A549 (cell line): ENCODE data around the gene TP73. TPM values are rescaled to one million over a fixed set of nuclear protein-coding genes. Genes with fewer than 3 reads are reported as not detected.

Experiments
- ATAC-seq, 2 experiments: fragments of 200-7000 bp in 1 of 2; fragments of >200 bp in 1 of 2; cut with Nextera tagmentation in 1 of 2; cut with Tn5 transposase in 1 of 2; 3 replicates each; pipeline versions ENCODE4 v1.8.0 to v1.9.1; 2018 to 2020; ENCODE audit warnings: mild to moderate bottlenecking in 1 of 2, moderate library complexity in 1 of 2
- CTCF ChIA-PET: fragments of 300-600 bp; sonication (Branson Sonifier 250); formaldehyde crosslinking; extraction: SDS; loops from one replicate; lab custom pipeline; 2021; ENCODE audit warnings: antibody characterized with exemption, inconsistent platforms; lab: Yijun Ruan, JAX
- POLR2A ChIA-PET: fragments of 350-600 bp; formaldehyde crosslinking; extraction: SDS; loops from one replicate; lab custom pipeline; 2021; ENCODE audit warnings: antibody characterized with exemption, inconsistent platforms; lab: Yijun Ruan, JAX
- DNase-seq, 2 experiments: peaks; one replicate each; pipeline versions ENCODE4 v3.0.0 to v3.0.0-alpha.2; 2011 to 2016; ENCODE audit warnings: low read depth in 1 of 2, low spot score in 1 of 2
- FAIRE-seq: peaks from 2 replicates; lab custom pipeline; 2011; peaks lifted over from hg19 to GRCh38; lab: Jason Lieb, UNC
- H3K27ac ChIP-seq, 2 experiments: fragments of >200 bp; sonication (Bioruptor Twin); formaldehyde crosslinking; 3 replicates each; pipeline ENCODE4 v1.5.1; 2016 to 2017
- H3K4me1 ChIP-seq: fragments of >200 bp; sonication (Bioruptor Twin); formaldehyde crosslinking; 3 replicates; pipeline ENCODE4 v1.6.1; 2016
- H3K4me2 ChIP-seq: fragments of >200 bp; sonication (Bioruptor Twin); formaldehyde crosslinking; 3 replicates; pipeline ENCODE4 v1.6.1; 2016
- H3K4me3 ChIP-seq: fragments of >200 bp; sonication (Bioruptor Twin); formaldehyde crosslinking; 3 replicates; pipeline ENCODE4 v1.5.1; 2016
- H3K9me3 ChIP-seq: fragments of >200 bp; sonication (Bioruptor Twin); formaldehyde crosslinking; 3 replicates; pipeline ENCODE4 v1.6.1; 2016
- CBX2 ChIP-seq: fragments of 200-600 bp; sonication (generic); IDR thresholded peaks from 2 replicates; pipeline ENCODE4 v1.6.1; 2016; ENCODE audit warnings: low read depth, mild to moderate bottlenecking, borderline replicate concordance
- FOSB ChIP-seq: fragments of 250-450 bp; sonication (Bioruptor Pico); IDR thresholded peaks from 2 replicates; pipeline ENCODE4 v1.5.0; 2020; ENCODE audit warnings: mild to moderate bottlenecking, moderate library complexity
- FOSL2 ChIP-seq, 2 experiments: fragments of 450-650 bp in 1 of 2; fragments of >200 bp in 1 of 2; sonication (Bioruptor Twin) in 1 of 2; formaldehyde crosslinking; IDR thresholded peaks; 2 replicates each; pipeline versions ENCODE4 v1.5.0 to v1.6.1; 2016 to 2020; ENCODE audit warnings: mild to moderate bottlenecking in 1 of 2, moderate library complexity in 1 of 2
- HES2 ChIP-seq: fragments of >200 bp; sonication (Bioruptor Twin); formaldehyde crosslinking; IDR thresholded peaks from 2 replicates; pipeline ENCODE4 v1.6.1; 2016
- JUN ChIP-seq, 2 experiments: fragments of >200 bp; sonication (Bioruptor Twin); formaldehyde crosslinking; IDR thresholded peaks; 2 replicates in 1 of 2; 3 replicates in 1 of 2; pipeline ENCODE4 v1.6.1; 2016 to 2017
- KDM5A ChIP-seq: fragments of 200-600 bp; sonication (generic); IDR thresholded peaks from 2 replicates; pipeline ENCODE4 v1.6.1; 2016; ENCODE audit warnings: antibody characterized with exemption, mild to moderate bottlenecking
- MAX ChIP-seq: IDR thresholded peaks from 2 replicates; pipeline ENCODE4 v1.6.1; 2012
- MAZ ChIP-seq: fragments of 150-350 bp; IDR thresholded peaks from 2 replicates; pipeline ENCODE4 v1.6.1; 2014; ENCODE audit warnings: antibody characterized with exemption, low read depth, low read length, borderline replicate concordance
- MYC ChIP-seq: IDR thresholded peaks from 2 replicates; pipeline ENCODE4 v1.6.1; 2012; ENCODE audit warnings: mild to moderate bottlenecking, inconsistent platforms, low read length, improper control_type of control experiment, borderline replicate concordance
- NPAS2 ChIP-seq: fragments of 250-450 bp; sonication (Bioruptor Pico); IDR thresholded peaks from 2 replicates; pipeline ENCODE4 v1.8.0; 2022; ENCODE audit warnings: mild to moderate bottlenecking, moderate library complexity, borderline replicate concordance
- PBX3 ChIP-seq: IDR thresholded peaks from 2 replicates; pipeline ENCODE4 v1.6.1; 2012
- POLR2A ChIP-seq: IDR thresholded peaks from 2 replicates; pipeline ENCODE4 v1.6.1; 2012; ENCODE audit warnings: mild to moderate bottlenecking, low read length
- RFX5 ChIP-seq: fragments of 450-650 bp; IDR thresholded peaks from 2 replicates; pipeline ENCODE4 v1.7.1; 2014; ENCODE audit warnings: antibody characterized with exemption, mild to moderate bottlenecking, moderate library complexity
- SREBF2 ChIP-seq: fragments of 450-650 bp; IDR thresholded peaks from 2 replicates; pipeline ENCODE4 v1.6.1; 2014; ENCODE audit warnings: mild to moderate bottlenecking, moderate library complexity
- TP53 ChIP-seq: fragments of 250-450 bp; sonication (Bioruptor Pico); IDR thresholded peaks from 2 replicates; pipeline ENCODE4 v1.5.0; 2021; ENCODE audit warnings: mild to moderate bottlenecking, moderate library complexity
- USF2 ChIP-seq: fragments of 450-650 bp; IDR thresholded peaks from 2 replicates; pipeline ENCODE4 v1.6.1; 2014; ENCODE audit warnings: antibody characterized with exemption
- ZFP36 ChIP-seq: fragments of 450-650 bp; IDR thresholded peaks from 2 replicates; pipeline ENCODE4 v1.6.1; 2014; ENCODE audit warnings: borderline replicate concordance; ENCODE audit not compliant: partially characterized antibody
- ZNF302 ChIP-seq: fragments of 250-450 bp; sonication (Bioruptor Pico); IDR thresholded peaks from 2 replicates; pipeline ENCODE4 v1.9.0; 2021; ENCODE audit warnings: inconsistent platforms, mild to moderate bottlenecking, moderate library complexity
- WGBS: methylation state at CpG from one replicate; pipeline ENCODE4 v1.1.6; 2017; ENCODE audit errors: missing lambda C conversion rate; 5-methylcytosine and 5-hydroxymethylcytosine counted together
- polyA plus RNA-seq, 4 experiments: library from polyadenylated mRNA; depleted of rRNA in 3 of 4; stranded (reverse); fragments of >200 nt; fragmentation: RNase III in 1 of 4; extraction: RNeasy Plus Mini Kit Qiagen cat#74134 plus additional on column Dnase treatment in 1 of 4; gene quantifications; 2 replicates in 3 of 4; 3 replicates in 1 of 4; pipeline ENCODE4 v1.2.3, GENCODE V29; 2011 to 2017
- TF ChIP-seq, protein P1 (sequence below): IDR thresholded peaks from 2 replicates; pipeline ENCODE4 v1.6.1; 2012; ENCODE audit warnings: low read depth, borderline replicate concordance
- TF ChIP-seq, protein P2 (sequence below): fragments of >200 bp; sonication (Bioruptor Twin); formaldehyde crosslinking; IDR thresholded peaks from 3 replicates; pipeline ENCODE4 v1.5.1; 2016

Gene TP73
- polyA plus RNA-seq, 2 of the 4 experiments (the other 2 are of a cell fraction), result 0.01 to 0.25 TPM

DNA sequence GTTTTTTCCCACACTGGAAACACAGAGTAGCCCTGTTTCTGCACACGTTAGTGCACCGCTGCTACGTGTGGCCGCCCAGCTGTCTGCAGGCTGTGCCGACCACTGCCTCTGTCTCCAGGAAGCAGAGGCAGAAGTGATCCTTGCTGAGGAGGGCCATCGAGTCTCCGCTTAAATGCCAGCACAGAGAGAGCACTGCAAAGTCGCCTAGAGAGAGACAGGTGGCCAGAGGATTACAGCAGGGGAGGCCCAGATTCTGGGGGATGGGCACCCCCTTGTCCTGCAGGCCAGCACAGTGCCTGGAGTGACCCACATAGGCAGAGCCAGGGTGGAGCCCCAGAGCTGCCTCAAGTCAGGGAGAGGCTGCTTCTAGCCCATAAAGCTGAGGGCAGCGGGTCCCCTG lies 21.4 kb upstream of the TP73 start (continued):
- TF ChIP-seq PBX3, result no peak
- no peak for TF ChIP-seq ZNF302 (CRISPR knock-in tag)
- TF ChIP-seq, protein P1, sequence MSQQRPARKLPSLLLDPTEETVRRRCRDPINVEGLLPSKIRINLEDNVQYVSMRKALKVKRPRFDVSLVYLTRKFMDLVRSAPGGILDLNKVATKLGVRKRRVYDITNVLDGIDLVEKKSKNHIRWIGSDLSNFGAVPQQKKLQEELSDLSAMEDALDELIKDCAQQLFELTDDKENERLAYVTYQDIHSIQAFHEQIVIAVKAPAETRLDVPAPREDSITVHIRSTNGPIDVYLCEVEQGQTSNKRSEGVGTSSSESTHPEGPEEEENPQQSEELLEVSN, result no peak
- TF ChIP-seq HES2, result no peak
- TF ChIP-seq MAX, result no peak

- DNase-seq (no peak), ATAC-seq (no peak; a peak in 1 of 6 replicates), FAIRE-seq (no peak)
- Histone ChIP-seq H3K9me3 (no peaks in the 10 kb centered on the region), H3K4me3 (no peak overlapping the region), H3K4me1 (no peaks in the 10 kb centered on the region), H3K4me2 (no peak overlapping the region), H3K27ac (no peak overlapping the region)
- TF ChIP-seq MAX (no peak), SREBF2 (no peak), POLR2A (no peak), PBX3 (no peak), ZFP36 (no peak)
- CTCF ChIA-PET, result interaction anchor here (1.2 to 4.6 kb wide), 4 partner anchors 12 to 141 kb away, joined by 4 to 33 read pairs (median 10); no protein-coding TSS in a partner anchor
- POLR2A ChIA-PET, result no interaction called here
- 96% methylated on average over 10 of the region's 36 CpGs for WGBS
Observed at GRCh38 chr1:3631320-3632260, 20.7 kb upstream of the TP73 start.

DNA sequence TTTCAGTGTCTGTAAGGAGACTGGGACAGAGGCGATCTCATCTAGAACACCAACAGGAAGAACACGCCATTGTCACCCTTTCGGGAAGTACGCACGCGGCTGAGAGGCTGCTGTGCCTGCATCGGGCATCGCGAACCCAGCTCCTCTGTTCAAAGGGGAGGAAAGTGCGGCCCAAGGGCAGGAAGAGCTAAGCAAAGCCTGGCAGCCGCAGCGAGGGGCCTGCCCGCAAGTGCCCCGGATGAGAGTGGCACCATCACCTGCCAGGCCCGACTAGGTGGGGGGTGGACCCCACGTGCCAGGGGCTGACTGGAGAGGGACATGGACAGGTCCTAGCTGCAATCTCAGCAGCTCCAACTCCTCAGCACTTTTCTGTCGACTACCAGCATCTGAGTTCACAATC lies 20.0 kb upstream of the TP73 start:
- ChIA-PET CTCF (interaction anchor here (1.2 to 2.4 kb wide), 2 partner anchors 13 to 92 kb away, joined by 4 to 7 read pairs; no protein-coding TSS in a partner anchor), POLR2A (no interaction called here)
- WGBS, result 94% methylated on average over 17 of the region's 17 CpGs
- H3K4me2 ChIP-seq, result no peak overlapping the region
- no peak for FAIRE-seq
- TF ChIP-seq NPAS2 (CRISPR knock-in tag), result no peak
- TF ChIP-seq FOSL2 (IDR thresholded peaks at IDR 0.05), result no peak
- no peak for TF ChIP-seq FOSL2 (CRISPR knock-in tag; IDR thresholded peaks at IDR 0.05)
- TF ChIP-seq MYC, result no peak
- no peak for TF ChIP-seq CBX2
- no peak for TF ChIP-seq FOSB (CRISPR knock-in tag)
- no peak for TF ChIP-seq KDM5A
- no peak for TF ChIP-seq TP53
- no peak for TF ChIP-seq HES2
- no peak for TF ChIP-seq JUN (IDR thresholded peaks at IDR 0.05)
- TF ChIP-seq USF2, result no peak
- TF ChIP-seq MAZ, result no peak
- TF ChIP-seq, protein P2, sequence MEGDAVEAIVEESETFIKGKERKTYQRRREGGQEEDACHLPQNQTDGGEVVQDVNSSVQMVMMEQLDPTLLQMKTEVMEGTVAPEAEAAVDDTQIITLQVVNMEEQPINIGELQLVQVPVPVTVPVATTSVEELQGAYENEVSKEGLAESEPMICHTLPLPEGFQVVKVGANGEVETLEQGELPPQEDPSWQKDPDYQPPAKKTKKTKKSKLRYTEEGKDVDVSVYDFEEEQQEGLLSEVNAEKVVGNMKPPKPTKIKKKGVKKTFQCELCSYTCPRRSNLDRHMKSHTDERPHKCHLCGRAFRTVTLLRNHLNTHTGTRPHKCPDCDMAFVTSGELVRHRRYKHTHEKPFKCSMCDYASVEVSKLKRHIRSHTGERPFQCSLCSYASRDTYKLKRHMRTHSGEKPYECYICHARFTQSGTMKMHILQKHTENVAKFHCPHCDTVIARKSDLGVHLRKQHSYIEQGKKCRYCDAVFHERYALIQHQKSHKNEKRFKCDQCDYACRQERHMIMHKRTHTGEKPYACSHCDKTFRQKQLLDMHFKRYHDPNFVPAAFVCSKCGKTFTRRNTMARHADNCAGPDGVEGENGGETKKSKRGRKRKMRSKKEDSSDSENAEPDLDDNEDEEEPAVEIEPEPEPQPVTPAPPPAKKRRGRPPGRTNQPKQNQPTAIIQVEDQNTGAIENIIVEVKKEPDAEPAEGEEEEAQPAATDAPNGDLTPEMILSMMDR, result no peak
- no peak for TF ChIP-seq RFX5
- no peak for TF ChIP-seq ZNF302 (CRISPR knock-in tag)
- TF ChIP-seq, all 56 proteins: peak for 0
- no peak for ATAC-seq
- no peak for DNase-seq
- H3K27ac ChIP-seq, result no peak overlapping the region
- H3K9me3 ChIP-seq, result no peaks in the 10 kb centered on the region
- no peak overlapping the region for H3K4me3 ChIP-seq
- H3K4me1 ChIP-seq, result no peaks in the 10 kb centered on the region
